A673 (cell line): Measurements from ENCODE around the gene MAZ. TPM values are rescaled to one million over a fixed set of nuclear protein-coding genes. Genes with fewer than 3 reads are reported as not detected.

Experiments
- BruUV-seq: library from RNA; stranded (reverse); fragments of 400-500 nt; replicated peaks from 2 replicates; lab custom pipeline; 2021; lab: Mats Ljungman, UMichigan
- CTCF ChIA-PET: fragments of 300-600 bp; sonication (Branson Sonifier 250); formaldehyde crosslinking; loops from one replicate; lab custom pipeline; 2022; ENCODE audit warnings: antibody characterized with exemption; lab: Charles Lee
- POLR2A ChIA-PET: fragments of 300-600 bp; sonication (Branson Sonifier 250); formaldehyde crosslinking; loops from one replicate; lab custom pipeline; 2022; ENCODE audit warnings: antibody characterized with exemption; ENCODE audit not compliant: low non-redundant PET; lab: Charles Lee
- DNase-seq: peaks from one replicate; pipeline ENCODE4 v3.0.0-alpha.2; 2015; ENCODE audit warnings: low spot score
- H3K27ac ChIP-seq: fragments of 200-600 bp; sonication (generic); 2 replicates; pipeline ENCODE4 v1.5.1; 2016; ENCODE audit warnings: mixed run types, low read depth, mild to moderate bottlenecking, mixed read lengths, antibody characterized with exemption, low read length; ENCODE audit not compliant: poor library complexity, severe bottlenecking
- H3K27me3 ChIP-seq: fragments of 200-600 bp; sonication (generic); replicated peaks from 2 replicates; pipeline ENCODE4 v1.6.1; 2017; ENCODE audit warnings: mixed run types, low read depth, mild to moderate bottlenecking, mixed read lengths, antibody characterized with exemption, low read length; ENCODE audit not compliant: insufficient read depth, poor library complexity
- H3K36me3 ChIP-seq: fragments of 200-600 bp; sonication (generic); 2 replicates; pipeline ENCODE4 v1.6.1; 2016; ENCODE audit warnings: mixed run types, mild to moderate bottlenecking, mixed read lengths, antibody characterized with exemption, low read length; ENCODE audit not compliant: insufficient read depth, poor library complexity, severe bottlenecking
- H3K4me1 ChIP-seq: fragments of 200-600 bp; sonication (generic); 2 replicates; pipeline ENCODE4 v1.6.1; 2017; ENCODE audit warnings: mixed run types, mild to moderate bottlenecking, mixed read lengths, antibody characterized with exemption, low read length; ENCODE audit not compliant: insufficient read depth, poor library complexity, severe bottlenecking
- H3K4me3 ChIP-seq: fragments of 200-600 bp; sonication (generic); 2 replicates; pipeline ENCODE4 v1.5.1; 2016; ENCODE audit warnings: low read depth, mixed run types, mild to moderate bottlenecking, mixed read lengths, low read length; ENCODE audit not compliant: poor library complexity, severe bottlenecking
- H3K9me3 ChIP-seq: fragments of 200-600 bp; sonication (generic); 2 replicates; pipeline ENCODE4 v1.6.1; 2016; ENCODE audit warnings: mixed run types, low read depth, mild to moderate bottlenecking, mixed read lengths, antibody characterized with exemption, low read length; ENCODE audit not compliant: poor library complexity, severe bottlenecking
- EZH2 ChIP-seq: fragments of 200-600 bp; sonication (generic); IDR thresholded peaks from 2 replicates; pipeline ENCODE4 v1.6.1; 2017; ENCODE audit warnings: borderline replicate concordance, low read depth, mild to moderate bottlenecking, mixed read lengths, antibody characterized with exemption, low read length; ENCODE audit not compliant: poor library complexity, severe bottlenecking
- intact Hi-C: fragments of 100-400 bp; cut with micrococcal nuclease; formaldehyde crosslinking; loops from one replicate; pipeline ENCODE4 v1.10.0; 2022; ENCODE audit not compliant: unreplicated experiment
- total RNA-seq: library from RNA; stranded (reverse); gene quantifications from 2 replicates; pipeline ENCODE4 v1.2.3, GENCODE V29; 2021
- TF ChIP-seq, protein P1 (sequence below): fragments of 300-800, 200-600 bp; sonication (generic); conservative IDR thresholded peaks from 2 replicates; pipeline ENCODE4 v1.5.1; 2017; ENCODE audit warnings: low read depth, mild to moderate bottlenecking, antibody characterized with exemption, low read length, moderate library complexity, mixed read lengths

The MAZ gene
- total RNA-seq, 1 experiment from 2014 or later: 516 TPM

GRCh38 chr16:29804020-29804419 is 2.3 kb upstream of the MAZ start:
- intact Hi-C loops: no loop called here
- no TSS peak for BruUV-seq
- ChIA-PET POLR2A (interaction anchor here (0.7 kb wide), 1 partner anchor 90 kb away, joined by 3 read pairs; no protein-coding TSS in a partner anchor), CTCF (interaction anchor here (0.6 kb wide), 1 partner anchor 227 kb away, joined by 5 read pairs; the partner anchor contains the start of gene TLCD3B)
- Histone ChIP-seq H3K36me3 (peaks cover 63% of the 10 kb centered on the region), H3K27ac (peak overlapping the region; percentile 89), H3K27me3 (no peaks in the 10 kb centered on the region), H3K4me1 (peaks cover 14% of the 10 kb centered on the region), H3K4me3 (no peak overlapping the region), H3K9me3 (no peaks in the 10 kb centered on the region)
- DNase-seq: no peak
- TF ChIP-seq, protein P1, sequence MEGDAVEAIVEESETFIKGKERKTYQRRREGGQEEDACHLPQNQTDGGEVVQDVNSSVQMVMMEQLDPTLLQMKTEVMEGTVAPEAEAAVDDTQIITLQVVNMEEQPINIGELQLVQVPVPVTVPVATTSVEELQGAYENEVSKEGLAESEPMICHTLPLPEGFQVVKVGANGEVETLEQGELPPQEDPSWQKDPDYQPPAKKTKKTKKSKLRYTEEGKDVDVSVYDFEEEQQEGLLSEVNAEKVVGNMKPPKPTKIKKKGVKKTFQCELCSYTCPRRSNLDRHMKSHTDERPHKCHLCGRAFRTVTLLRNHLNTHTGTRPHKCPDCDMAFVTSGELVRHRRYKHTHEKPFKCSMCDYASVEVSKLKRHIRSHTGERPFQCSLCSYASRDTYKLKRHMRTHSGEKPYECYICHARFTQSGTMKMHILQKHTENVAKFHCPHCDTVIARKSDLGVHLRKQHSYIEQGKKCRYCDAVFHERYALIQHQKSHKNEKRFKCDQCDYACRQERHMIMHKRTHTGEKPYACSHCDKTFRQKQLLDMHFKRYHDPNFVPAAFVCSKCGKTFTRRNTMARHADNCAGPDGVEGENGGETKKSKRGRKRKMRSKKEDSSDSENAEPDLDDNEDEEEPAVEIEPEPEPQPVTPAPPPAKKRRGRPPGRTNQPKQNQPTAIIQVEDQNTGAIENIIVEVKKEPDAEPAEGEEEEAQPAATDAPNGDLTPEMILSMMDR: no peak
- TF ChIP-seq EZH2: no peak

DNA sequence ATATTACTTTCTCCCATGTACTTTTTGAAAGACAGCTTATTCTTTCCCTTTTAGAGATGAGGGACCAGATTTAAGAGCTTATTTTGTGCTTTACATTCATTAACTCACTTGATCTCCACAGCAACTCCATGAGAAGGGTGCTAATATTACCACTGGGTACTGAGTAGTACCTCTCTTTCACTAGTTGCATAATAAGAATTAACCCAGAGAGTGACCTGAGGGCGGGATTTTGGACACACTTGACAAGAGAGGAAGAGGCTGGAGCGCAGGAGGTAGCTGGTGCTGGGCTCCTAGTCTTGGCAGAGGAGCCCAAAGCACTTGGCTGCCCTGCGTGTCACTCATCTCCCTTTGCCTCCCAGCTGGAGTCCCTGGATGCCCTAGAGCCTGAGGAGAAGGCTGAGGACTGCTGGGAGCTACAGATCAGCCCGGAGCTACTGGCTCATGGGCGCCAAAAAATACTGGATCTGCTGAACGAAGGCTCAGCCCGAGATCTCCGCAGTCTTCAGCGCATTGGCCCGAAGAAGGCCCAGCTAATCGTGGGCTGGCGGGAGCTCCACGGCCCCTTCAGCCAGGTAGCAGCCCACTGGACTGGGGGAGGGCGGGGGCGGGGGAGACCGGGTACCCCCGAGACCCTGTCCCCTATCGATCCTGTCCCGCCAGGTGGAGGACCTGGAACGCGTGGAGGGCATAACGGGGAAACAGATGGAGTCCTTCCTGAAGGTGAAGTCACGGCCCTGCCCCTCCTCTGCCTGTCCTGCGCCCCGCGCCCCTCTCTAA is 1.7 kb upstream of the MAZ start:
- POLR2A ChIA-PET: interaction anchor here (0.6 to 0.7 kb wide), 2 partner anchors 65 to 91 kb away, joined by 3 to 11 read pairs; no protein-coding TSS in a partner anchor
- TF ChIP-seq EZH2: no peak
- TF ChIP-seq, protein P1: no peak
- intact Hi-C loops: no loop called here
- Histone ChIP-seq H3K27me3 (no peaks in the 10 kb centered on the region), H3K4me1 (peaks cover 20% of the 10 kb centered on the region), H3K9me3 (no peaks in the 10 kb centered on the region), H3K27ac (peak overlapping the region; percentile 89), H3K4me3 (peak overlapping the region; percentile 64), H3K36me3 (peaks cover 63% of the 10 kb centered on the region)
- CTCF ChIA-PET: interaction anchor here (0.6 to 0.7 kb wide), 3 partner anchors 104 to 226 kb away, joined by 4 to 5 read pairs (median 4); partner anchors contain the start of gene TLCD3B
- peak; percentile 48 for DNase-seq
- TSS peak; percentile 54 for BruUV-seq

DNA sequence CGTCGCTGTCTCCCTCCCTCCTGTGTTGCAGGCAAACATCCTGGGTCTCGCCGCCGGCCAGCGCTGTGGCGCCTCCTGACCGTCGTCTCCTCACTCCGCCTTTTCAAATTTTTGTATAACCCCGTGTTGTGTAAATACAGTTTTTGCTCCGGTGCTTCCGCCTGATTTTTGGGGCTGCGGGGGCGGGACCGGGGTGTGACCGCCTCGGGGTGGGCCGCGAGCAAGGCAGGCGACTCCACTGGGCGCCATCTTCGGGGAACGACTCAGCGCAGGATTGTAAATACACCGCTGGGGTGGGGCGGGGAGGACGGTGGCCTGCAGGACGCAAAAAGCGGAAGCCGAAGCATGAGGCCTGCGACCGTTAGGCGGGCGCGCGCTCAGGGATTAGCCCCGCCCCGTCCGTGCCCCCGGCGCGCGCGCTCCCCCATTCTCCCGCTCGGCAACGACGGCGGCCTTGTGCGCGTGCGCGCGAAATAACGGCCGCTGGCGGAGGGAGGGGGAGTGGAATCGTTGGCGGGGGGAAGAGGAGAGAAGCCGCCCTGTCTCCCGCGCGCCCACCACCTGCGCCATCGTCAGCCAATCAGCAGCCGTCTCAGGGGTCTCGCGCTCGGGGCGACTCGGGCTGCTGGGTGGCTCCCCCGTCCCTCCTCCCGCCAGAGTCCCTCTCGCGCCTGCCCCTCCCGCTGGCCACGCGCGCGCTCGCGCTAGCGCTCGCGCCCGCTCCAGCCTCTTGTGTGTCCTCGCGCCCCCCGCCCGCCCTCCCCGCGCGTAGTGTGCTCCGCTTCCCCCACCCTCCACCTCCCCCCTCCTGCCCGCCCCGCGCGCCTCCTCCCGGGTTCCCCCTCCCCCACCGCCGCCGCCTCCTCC is 864 bp upstream of the MAZ start:
- H3K4me3 ChIP-seq: peak overlapping the region; percentile 64
- BruUV-seq: no TSS peak
- intact Hi-C loops: no loop called here
- peak; percentile 99 for DNase-seq
- ChIA-PET CTCF (interaction anchor here (0.6 to 2.8 kb wide), 2 partner anchors 10 to 43 kb away, joined by 3 to 22 read pairs; partner anchors contain the start of gene PAGR1), POLR2A (interaction anchor here (0.6 kb wide), 1 partner anchor 64 kb away, joined by 11 read pairs; no protein-coding TSS in a partner anchor)
- H3K9me3 ChIP-seq: no peaks in the 10 kb centered on the region
- no peaks in the 10 kb centered on the region for H3K27me3 ChIP-seq
- TF ChIP-seq EZH2: no peak
- TF ChIP-seq, protein P1: 0 out of 2 replicates have a peak, but pooled peaks have one; percentile 12
- peaks cover 28% of the 10 kb centered on the region for H3K4me1 ChIP-seq
- H3K27ac ChIP-seq: peak overlapping the region; percentile 89
- H3K36me3 ChIP-seq: peaks cover 64% of the 10 kb centered on the region
